ENCODE results near the gene ITGA8. TPM values are rescaled to one million over a fixed set of nuclear protein-coding genes. Genes with fewer than 3 reads are reported as not detected.

The ITGA8 gene
- polyA plus RNA-seq, 1 experiment = 0.25 TPM

DNA sequence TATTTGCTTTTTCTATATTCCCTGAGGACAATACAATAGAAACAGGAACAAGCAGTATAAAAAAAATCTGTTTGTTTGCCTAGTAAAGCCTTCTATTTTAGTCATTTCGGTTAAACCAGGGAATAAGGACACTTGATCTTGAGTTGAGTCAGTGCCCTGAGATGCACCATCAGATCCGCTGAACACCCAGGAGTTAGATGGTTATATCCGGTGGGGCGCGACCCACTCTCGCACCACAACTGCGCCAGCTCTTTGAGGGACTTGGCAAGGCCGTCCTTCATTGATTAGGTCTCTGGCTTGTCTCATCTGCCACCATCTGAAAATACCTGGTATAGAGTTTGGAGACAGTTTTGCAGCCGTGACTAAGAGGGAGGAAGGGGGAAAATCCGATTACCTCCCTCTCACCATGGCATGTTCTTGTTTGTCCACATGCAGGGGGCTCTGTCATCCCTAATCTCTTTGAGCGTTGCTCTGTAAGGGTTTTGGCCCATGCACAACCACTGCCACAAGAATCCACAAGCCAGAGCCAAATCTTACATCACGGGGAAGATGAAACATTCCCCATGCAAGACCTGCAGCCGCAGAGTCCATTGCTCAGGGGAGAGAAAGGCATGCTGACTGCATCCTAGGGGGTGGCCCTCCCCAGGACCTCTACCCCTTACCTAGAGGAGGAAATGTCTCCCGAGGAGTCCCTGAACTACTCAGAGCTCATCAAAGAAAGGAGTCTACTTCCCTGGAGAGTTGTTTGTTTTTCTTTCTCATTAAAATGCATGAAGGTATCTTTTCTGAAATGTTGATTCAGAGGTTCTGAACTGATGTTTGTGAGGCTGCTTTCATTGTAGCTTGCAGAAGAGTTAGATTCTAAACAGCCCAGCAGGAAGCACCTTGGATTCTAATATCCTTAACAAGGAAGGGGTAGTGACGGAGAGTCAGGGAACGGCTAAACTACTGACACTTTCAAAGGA is 247.0 kb downstream of the ITGA8 start:
- TF ChIP-seq CTCF (IDR thresholded peaks at IDR 0.05; ENCODE audit: low read depth, low read length) = no peak
- DNase-seq (ENCODE audit: low read depth, low spot score) = peak; percentile 1
- H3K4me3 ChIP-seq (ENCODE audit: low read depth, low read length) = no peak overlapping the region
- H3K27ac ChIP-seq (ENCODE audit: low read depth, low read length) = no peak overlapping the region
- H3K27me3 ChIP-seq (ENCODE audit: control insufficient read depth, insufficient read depth, low read length) = no peaks in the 10 kb centered on the region
- ChIA-PET POLR2A (no interaction called here), CTCF (no interaction called here)
- H3K9me3 ChIP-seq (ENCODE audit: control insufficient read depth, insufficient read depth, low read length) = no peaks in the 10 kb centered on the region

DNA sequence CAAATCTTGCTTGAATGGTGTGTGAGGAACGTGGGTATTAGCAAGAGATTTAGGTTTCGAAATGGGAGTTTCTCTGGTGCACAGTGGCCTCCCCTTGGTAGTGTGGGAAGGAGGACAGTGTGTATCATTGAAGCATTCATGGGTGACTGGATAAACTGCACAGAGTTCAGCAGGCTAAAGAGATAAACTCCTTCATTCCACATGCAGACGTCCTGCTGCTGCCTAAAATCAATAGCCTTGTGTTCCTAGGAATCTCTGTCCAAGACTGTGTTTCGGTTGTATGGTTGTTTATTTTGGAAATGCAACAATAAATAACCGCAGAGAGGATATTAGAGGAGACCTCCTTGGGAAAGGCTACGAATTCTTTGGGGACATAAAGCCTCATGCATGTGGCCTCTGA is 247.7 kb downstream of the ITGA8 start:
- Histone ChIP-seq H3K9me3 (ENCODE audit: control insufficient read depth, insufficient read depth, low read length) (no peaks in the 10 kb centered on the region), H3K4me3 (ENCODE audit: low read depth, low read length) (no peak overlapping the region), H3K27me3 (ENCODE audit: control insufficient read depth, insufficient read depth, low read length) (no peaks in the 10 kb centered on the region), H3K27ac (ENCODE audit: low read depth, low read length) (no peak overlapping the region)
- TF ChIP-seq CTCF (IDR thresholded peaks at IDR 0.05; ENCODE audit: low read depth, low read length) = no peak
- CTCF ChIA-PET = no interaction called here
- no peak for DNase-seq (ENCODE audit: low read depth, low spot score)
- POLR2A ChIA-PET = no interaction called here

- Histone ChIP-seq H3K27ac (ENCODE audit: low read depth, low read length) (no peak overlapping the region), H3K27me3 (ENCODE audit: control insufficient read depth, insufficient read depth, low read length) (peaks cover 3% of the 10 kb centered on the region), H3K9me3 (ENCODE audit: control insufficient read depth, insufficient read depth, low read length) (no peaks in the 10 kb centered on the region), H3K4me3 (ENCODE audit: low read depth, low read length) (no peak overlapping the region)
- POLR2A ChIA-PET = no interaction called here
- CTCF ChIA-PET = interaction anchor here (1.0 kb wide), 1 partner anchor 245 kb away, joined by 3 read pairs; no protein-coding TSS in a partner anchor
- TF ChIP-seq CTCF (IDR thresholded peaks at IDR 0.05; ENCODE audit: low read depth, low read length) = no peak
- no peak for DNase-seq (ENCODE audit: low read depth, low spot score)
These were observed 250.6 kb downstream of the ITGA8 start for GRCh38 chr10:15469111-15469510.

DNA sequence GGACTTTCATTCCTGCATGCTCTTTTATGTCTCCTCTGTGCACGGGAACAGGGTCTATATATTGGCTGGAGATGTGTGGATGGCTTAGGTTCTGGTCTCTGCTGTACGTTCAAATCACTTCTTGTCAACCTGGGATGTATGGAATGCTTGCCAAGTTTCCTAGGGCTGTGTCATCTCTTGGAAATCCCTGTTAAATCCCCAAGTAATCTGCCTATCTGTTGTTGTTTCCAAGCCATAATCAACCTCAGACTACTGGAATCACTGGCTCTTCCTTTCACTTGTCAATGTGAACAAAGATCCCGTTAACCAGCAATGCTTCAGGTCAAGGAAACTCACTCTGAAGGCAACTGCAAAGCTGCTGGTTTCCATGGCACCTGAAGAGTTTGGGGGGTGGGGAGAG is 255.3 kb downstream of the ITGA8 start:
- Histone ChIP-seq H3K9me3 (ENCODE audit: control insufficient read depth, insufficient read depth, low read length) (no peaks in the 10 kb centered on the region), H3K27ac (ENCODE audit: low read depth, low read length) (no peak overlapping the region), H3K4me3 (ENCODE audit: low read depth, low read length) (no peak overlapping the region), H3K27me3 (ENCODE audit: control insufficient read depth, insufficient read depth, low read length) (peaks cover 3% of the 10 kb centered on the region)
- no peak for TF ChIP-seq CTCF (IDR thresholded peaks at IDR 0.05; ENCODE audit: low read depth, low read length)
- POLR2A ChIA-PET = no interaction called here
- no peak for DNase-seq (ENCODE audit: low read depth, low spot score)
- CTCF ChIA-PET = interaction anchor here (1.5 kb wide), 1 partner anchor 31 kb away, joined by 3 read pairs; no protein-coding TSS in a partner anchor

Other genes with a start within 250 kb of the ITGA8 start
- gene MINDY3, start 140.6 kb upstream of the ITGA8 start, polyA plus RNA-seq (2011; rRNA removed) = 19.4 and 28.7 TPM in 2 replicates

Measured in AG04450 (cell line).